Urinary bladder (tissue), 4 donors: ENCODE measurements around the gene LIME1. TPM values are rescaled to one million over a fixed set of nuclear protein-coding genes. Genes with fewer than 3 reads are reported as not detected.
"Not testable (repeated sequence)": the region's sequence is repeated elsewhere in the genome, so short reads cannot be mapped to it uniquely, and the experiment has no call there.

ENCODE experiments used
- DNase-seq: peaks from one replicate; pipeline ENCODE4 v3.0.0-alpha.2; 2015; ENCODE audit errors: extremely low spot score
- H3K27ac ChIP-seq: one replicate; pipeline ENCODE4 v1.5.1; 2013; ENCODE audit warnings: low read depth, mild to moderate bottlenecking, moderate library complexity
- H3K36me3 ChIP-seq: one replicate; pipeline ENCODE4 v1.6.1; 2013; ENCODE audit warnings: mild to moderate bottlenecking, moderate library complexity; ENCODE audit not compliant: insufficient read depth
- H3K4me1 ChIP-seq: one replicate; pipeline ENCODE4 v1.6.1; 2013; ENCODE audit warnings: mild to moderate bottlenecking, moderate library complexity; ENCODE audit not compliant: insufficient read depth
- H3K4me3 ChIP-seq: one replicate; pipeline ENCODE4 v1.5.1; 2013; ENCODE audit warnings: low read depth, low read length
- WGBS: extraction: QIAGEN DNeasy Blood & Tissue Kit; methylation state at CpG from one replicate; pipeline ENCODE4 v1.1.7; 2013; 5-methylcytosine and 5-hydroxymethylcytosine counted together
- polyA plus RNA-seq: library from polyadenylated mRNA; stranded (reverse); fragments of 200-250 nt; gene quantifications from one replicate; pipeline ENCODE4 v1.2.3, GENCODE V29; 2013
- total RNA-seq: library from RNA; depleted of rRNA; stranded (reverse); fragments of >200 nt; gene quantifications from one replicate; pipeline ENCODE4 v1.2.3, GENCODE V29; 2014
- donor health status: healthy with polysubstance abuse.
- donor health status: healthy.

LIME1 gene
- total and polyA plus RNA-seq, 2 donors = 1.1 to 7.9 TPM

DNA sequence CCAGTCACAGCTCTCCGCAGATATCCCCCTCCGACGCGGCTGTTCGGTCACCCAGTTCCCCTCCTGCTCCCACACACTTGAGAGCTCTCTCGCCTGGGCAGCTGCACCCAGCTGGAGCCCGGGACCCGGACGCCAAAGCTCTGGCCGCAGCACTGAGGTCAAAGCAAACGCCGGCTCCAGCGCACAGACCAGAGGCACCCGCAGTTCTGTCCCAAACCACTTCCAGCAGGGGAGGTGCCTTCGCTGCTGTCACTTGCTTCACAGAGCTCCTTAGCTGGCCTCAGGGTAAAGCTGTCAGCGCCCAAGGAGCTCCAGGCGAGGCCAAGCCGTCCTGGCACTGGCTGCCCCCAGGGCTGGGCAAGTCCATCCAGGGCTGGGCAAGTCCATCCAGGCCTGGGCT is 31.0 kb downstream of the LIME1 start:
- no peak for DNase-seq
- 78% methylated on average over 18 of the region's 18 CpGs for WGBS
- H3K36me3 ChIP-seq = peaks cover 2% of the 10 kb centered on the region

DNA sequence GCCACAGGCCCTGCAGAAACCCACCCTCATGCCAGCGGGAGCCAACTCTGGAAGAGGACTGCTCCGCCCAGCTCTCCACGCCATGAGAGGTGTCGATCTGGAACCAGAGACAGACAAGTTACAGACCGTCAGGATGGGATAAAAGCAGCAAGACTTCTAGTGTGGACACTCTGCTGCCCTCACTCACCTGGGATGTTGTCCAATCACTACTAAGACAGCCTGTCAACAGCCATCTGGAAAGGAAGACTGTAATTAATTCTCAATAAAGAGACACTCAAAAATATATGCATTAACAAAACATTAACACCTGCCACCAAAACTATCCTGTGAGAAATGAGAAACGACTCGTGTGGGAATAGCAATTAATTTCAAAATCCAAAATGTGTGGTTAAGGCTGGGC is 31.4 kb downstream of the LIME1 start:
- Histone ChIP-seq H3K36me3 (peaks cover 2% of the 10 kb centered on the region), H3K4me1 (no peaks in the 10 kb centered on the region), H3K27ac (no peak overlapping the region), H3K4me3 (no peak overlapping the region)
- no peak for DNase-seq
- WGBS = 89% methylated on average over 7 of the region's 7 CpGs

More for the DNA sequence above, 31.0 kb downstream of the LIME1 start:
- Histone ChIP-seq H3K4me1 (no peaks in the 10 kb centered on the region), H3K4me3 (no peak overlapping the region), H3K27ac (no peak overlapping the region)

GRCh38 chr20:63768591-63769515 is 32.4 kb downstream of the LIME1 start:
- Histone ChIP-seq H3K27ac (no peak overlapping the region), H3K36me3 (peaks cover 2% of the 10 kb centered on the region), H3K4me3 (no peak overlapping the region), H3K4me1 (no peaks in the 10 kb centered on the region)
- 93% methylated on average over 26 of the region's 26 CpGs for WGBS
- DNase-seq = no peak

GRCh38 chr20:63769891-63770474 is 33.5 kb downstream of the LIME1 start:
- H3K36me3 ChIP-seq = peaks cover 2% of the 10 kb centered on the region
- no peaks in the 10 kb centered on the region for H3K4me1 ChIP-seq
- H3K4me3 ChIP-seq = no peak overlapping the region
- WGBS = 93% methylated on average over 31 of the region's 31 CpGs
- DNase-seq = no peak
- no peak overlapping the region for H3K27ac ChIP-seq

DNA sequence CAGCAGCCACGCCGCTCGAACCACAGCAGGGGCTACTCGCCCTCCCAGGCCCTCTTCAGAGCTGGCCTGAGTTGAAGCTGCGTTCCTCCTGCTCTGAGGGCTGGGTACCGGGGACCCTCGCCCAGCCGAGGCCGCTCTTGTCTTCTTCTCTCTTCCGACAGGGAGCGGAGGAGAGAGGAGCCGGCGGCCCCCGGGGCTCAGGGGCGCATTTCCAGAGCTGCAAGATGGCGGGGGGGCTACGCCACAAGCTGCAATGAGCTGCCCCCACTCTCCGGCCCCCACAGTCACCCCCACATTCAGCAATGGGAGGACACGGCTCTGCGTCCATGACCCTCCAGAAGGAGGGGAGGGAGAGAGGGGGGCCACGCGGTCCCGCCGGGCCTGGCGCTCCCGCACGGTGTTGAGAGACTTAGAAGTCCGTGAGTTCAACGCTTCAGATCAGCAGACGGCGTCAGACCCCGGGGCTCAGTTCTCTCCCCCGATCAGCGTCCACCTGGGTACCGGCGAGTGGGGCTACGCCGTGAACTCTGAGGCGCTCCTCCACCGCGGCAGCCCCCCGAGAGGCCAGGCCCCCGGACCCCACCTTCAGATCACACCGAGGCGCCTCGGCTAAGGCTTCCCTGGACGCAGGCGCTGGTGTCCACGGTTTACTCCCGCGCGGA is 34.7 kb downstream of the LIME1 start:
- Histone ChIP-seq H3K4me1 (no peaks in the 10 kb centered on the region), H3K4me3 (no peak overlapping the region), H3K27ac (no peak overlapping the region), H3K36me3 (peaks cover 2% of the 10 kb centered on the region)
- no peak for DNase-seq
- WGBS = 92% methylated on average over 52 of the region's 52 CpGs

DNA sequence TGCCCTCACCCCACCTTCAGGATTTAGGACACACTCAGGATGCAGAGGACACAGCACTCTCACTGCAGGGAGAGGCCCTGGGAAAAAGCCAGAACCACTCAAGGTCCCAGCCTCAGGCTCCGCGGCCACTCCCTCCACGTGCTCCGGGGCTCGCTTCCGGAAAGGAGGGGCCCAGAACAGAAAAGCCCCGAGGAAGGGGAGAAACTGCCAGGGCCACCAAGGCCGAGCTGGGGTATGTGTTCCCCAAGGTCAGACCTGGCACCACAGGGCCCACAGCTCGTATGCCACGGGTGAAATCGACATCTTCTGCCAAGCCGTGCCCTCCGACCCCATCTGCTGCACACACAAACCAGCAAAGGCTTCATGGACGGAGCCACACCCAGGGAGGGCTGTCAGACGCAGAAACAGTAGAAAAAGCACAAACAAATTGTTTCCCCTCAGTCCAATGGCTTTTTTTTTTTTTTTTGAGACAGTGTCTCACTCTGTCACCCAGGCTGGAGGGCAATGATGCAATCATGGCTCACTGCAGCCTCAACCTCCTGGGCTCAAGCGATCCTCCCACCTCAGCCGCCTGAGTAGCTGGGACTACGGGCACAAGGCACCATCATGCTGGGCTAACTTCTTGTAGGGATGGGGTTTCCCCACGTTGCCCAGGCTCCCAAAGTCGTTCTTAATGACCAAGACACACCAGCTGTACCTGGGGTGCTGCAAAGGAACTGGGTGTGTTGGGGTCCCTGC is 36.5 kb downstream of the LIME1 start:
- Histone ChIP-seq H3K4me1 (no peaks in the 10 kb centered on the region), H3K4me3 (no peak overlapping the region), H3K36me3 (peaks cover 2% of the 10 kb centered on the region), H3K27ac (no peak overlapping the region)
- no peak for DNase-seq
- WGBS = 83% methylated on average over 20 of the region's 20 CpGs

GRCh38 chr20:63773571-63774241 is 37.2 kb downstream of the LIME1 start:
- Histone ChIP-seq H3K4me3 (no peak overlapping the region), H3K36me3 (peaks cover under 1% of the 10 kb centered on the region), H3K4me1 (no peaks in the 10 kb centered on the region), H3K27ac (no peak overlapping the region)
- no peak for DNase-seq
- WGBS = 86% methylated on average over 33 of the region's 33 CpGs

DNA sequence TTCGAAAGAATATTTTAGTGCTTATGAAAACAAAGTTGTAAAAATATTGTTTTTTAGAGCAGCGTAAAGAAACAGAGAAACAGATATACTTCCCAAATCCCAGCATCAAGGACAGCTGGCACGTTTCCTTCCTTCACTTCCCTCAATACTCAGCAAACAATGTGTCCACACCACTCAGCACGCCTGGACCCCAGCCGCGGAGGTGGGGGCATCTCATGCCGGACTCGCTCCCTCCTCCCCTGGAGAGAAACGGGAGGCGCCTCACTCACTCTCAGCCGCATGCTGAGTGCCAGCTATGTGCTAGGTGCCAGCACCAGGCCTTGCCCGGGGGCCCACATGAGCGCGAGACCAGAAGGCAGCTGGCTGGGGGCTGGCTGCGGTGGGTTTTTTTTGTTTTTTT is 37.8 kb downstream of the LIME1 start:
- H3K4me1 ChIP-seq = no peaks in the 10 kb centered on the region
- 78% methylated on average over 15 of the region's 15 CpGs for WGBS
- H3K4me3 ChIP-seq = no peak overlapping the region
- no peak overlapping the region for H3K27ac ChIP-seq
- no peaks in the 10 kb centered on the region for H3K36me3 ChIP-seq
- no peak for DNase-seq

DNA sequence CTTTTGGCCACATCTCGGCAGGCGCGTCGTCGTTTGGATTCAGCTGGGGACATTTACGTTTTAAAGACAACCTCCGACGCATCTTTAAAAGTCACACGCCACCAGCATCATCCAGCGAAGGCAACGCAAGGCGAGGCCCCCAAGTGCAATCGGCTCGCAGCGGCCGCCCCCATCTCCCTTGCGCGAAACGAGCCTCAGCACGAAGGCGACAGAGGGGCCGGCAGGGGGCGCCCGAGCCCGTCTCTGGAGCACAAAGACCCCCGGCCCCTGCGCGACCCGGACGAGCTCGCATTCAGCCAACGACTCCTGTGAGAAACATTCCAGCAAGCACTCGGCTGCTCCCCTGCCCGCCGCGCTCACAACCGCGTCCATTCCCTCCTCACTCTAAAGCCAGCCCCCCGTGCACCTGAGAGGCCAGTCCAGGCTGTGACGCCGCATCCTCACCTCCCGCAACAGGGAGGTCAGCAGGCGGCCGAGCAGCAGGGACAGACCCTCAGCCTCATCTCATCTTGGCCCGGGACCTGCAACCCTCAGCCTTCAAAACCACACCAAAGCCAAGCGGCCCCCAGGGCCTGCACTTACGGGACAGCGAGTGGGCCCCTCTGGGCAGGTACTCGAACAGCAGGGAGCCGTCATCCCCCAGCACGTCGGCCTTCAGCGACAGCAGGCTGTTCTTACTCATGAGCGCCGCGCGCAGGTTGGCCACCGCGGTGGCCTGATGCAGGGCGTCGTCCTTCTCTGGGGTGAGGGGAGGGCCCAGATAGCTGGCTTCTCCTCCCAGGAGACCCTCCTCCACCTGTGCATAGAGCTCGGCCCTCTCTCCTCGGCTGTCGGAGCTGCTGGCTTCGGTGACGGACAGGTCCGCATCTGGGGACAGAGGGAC is 38.9 kb downstream of the LIME1 start:
- Histone ChIP-seq H3K4me1 (no peaks in the 10 kb centered on the region), H3K36me3 (no peaks in the 10 kb centered on the region), H3K27ac (no peak overlapping the region), H3K4me3 (no peak overlapping the region)
- DNase-seq = peak; percentile 55
- WGBS = 34% methylated on average over 67 of the region's 67 CpGs

GRCh38 chr20:63776875-63777274 is 40.4 kb downstream of the LIME1 start:
- WGBS = 93% methylated on average over 23 of the region's 23 CpGs
- H3K36me3 ChIP-seq, DNase-seq, H3K4me3 ChIP-seq, H3K4me1 ChIP-seq, H3K27ac ChIP-seq: not testable (repeated sequence)

GRCh38 chr20:63777614-63778013 is 41.1 kb downstream of the LIME1 start:
- Histone ChIP-seq H3K4me1 (no peaks in the 10 kb centered on the region), H3K36me3 (no peaks in the 10 kb centered on the region), H3K27ac (no peak overlapping the region), H3K4me3 (no peak overlapping the region)
- DNase-seq = no peak
- WGBS = 96% methylated on average over 13 of the region's 13 CpGs

GRCh38 chr20:63778034-63778752 is 41.7 kb downstream of the LIME1 start:
- H3K4me1 ChIP-seq = no peaks in the 10 kb centered on the region
- DNase-seq = no peak
- H3K27ac ChIP-seq = no peak overlapping the region
- 73% methylated on average over 19 of the region's 19 CpGs for WGBS
- H3K4me3 ChIP-seq = no peak overlapping the region
- no peaks in the 10 kb centered on the region for H3K36me3 ChIP-seq
